ENCODE measurements around the gene MGAT5B.

DNA sequence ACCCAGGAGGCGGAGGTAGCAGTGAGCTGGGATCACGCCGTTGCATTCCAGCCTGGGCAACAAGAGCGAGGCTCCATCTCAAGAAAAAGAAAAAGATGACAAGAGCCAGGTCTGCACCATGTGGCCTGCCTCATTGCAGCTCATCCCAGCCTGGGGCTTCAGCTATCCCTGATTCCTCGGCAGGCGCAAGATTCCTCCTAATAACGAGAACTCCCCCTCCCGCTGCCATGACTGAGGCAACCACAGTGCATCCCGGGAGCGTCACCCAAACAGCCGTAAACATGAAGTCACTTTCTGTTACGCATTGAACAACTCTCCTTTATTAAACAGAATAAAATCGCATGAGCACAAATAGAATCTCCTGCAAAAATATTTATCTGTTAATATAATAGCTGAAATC is 120.6 kb downstream of the MGAT5B start:
- TF ChIP-seq, protein P1, sequence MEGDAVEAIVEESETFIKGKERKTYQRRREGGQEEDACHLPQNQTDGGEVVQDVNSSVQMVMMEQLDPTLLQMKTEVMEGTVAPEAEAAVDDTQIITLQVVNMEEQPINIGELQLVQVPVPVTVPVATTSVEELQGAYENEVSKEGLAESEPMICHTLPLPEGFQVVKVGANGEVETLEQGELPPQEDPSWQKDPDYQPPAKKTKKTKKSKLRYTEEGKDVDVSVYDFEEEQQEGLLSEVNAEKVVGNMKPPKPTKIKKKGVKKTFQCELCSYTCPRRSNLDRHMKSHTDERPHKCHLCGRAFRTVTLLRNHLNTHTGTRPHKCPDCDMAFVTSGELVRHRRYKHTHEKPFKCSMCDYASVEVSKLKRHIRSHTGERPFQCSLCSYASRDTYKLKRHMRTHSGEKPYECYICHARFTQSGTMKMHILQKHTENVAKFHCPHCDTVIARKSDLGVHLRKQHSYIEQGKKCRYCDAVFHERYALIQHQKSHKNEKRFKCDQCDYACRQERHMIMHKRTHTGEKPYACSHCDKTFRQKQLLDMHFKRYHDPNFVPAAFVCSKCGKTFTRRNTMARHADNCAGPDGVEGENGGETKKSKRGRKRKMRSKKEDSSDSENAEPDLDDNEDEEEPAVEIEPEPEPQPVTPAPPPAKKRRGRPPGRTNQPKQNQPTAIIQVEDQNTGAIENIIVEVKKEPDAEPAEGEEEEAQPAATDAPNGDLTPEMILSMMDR (IDR thresholded peaks at IDR 0.05) = no peak
- TF ChIP-seq EP300 (IDR thresholded peaks at IDR 0.05) (no peak), POLR2A (IDR thresholded peaks at IDR 0.05) (no peak), POLR2AphosphoS5 (IDR thresholded peaks at IDR 0.05) (no peak)

All from stomach (tissue), 4 donors.